GM21528 (cell line): ENCODE measurements around the gene VAV3.
A peak's percentile ranks its signal among the peaks of the same experiment; 100 is the strongest.

Source experiments
- ATAC-seq: cut with Tn5 transposase; IDR thresholded peaks from one replicate; pipeline ENCODE4 v1.9.1; 2021; ENCODE audit warnings: mild to moderate bottlenecking, moderate library complexity; ENCODE audit not compliant: unreplicated experiment, low FRiP score

VAV3 gene

DNA sequence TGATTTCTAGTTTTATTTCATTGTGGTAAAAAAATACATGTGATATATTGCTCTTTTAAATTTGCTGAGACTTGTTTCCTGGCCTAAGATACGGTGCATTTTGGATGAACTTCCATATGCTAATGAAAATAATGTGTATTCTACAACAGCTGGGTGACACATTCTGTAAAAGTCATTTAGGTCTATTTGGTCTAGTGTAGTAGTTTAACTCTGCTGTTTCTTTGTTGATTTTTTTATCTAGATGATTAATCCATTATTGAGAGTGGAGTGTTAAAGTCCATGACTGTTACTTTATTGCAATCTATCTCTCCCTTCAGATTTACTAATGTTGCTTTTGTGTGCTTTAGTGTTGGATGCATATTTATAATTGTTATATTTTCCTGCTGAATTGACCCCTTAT is 161.4 kb downstream of the VAV3 start:
- no peak for ATAC-seq

DNA sequence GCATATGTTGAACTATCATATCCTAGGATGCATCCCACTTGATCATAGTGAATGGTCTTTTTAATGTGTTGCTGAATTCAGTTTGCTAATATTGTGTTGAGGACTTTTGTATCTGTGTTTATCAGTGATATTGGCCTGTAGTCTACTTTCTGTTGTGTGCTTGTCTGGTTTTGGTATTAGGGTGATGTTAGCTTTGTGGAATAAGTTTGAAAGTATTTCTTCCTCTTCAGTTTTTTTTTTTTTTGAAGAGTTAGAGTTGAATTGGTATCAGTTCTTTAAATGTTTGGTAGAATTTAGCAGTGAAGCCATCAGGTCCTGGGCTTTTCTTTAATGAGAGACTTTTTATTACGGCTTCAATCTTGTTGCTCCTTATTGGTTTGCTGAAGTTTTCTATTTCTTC is 162.3 kb downstream of the VAV3 start:
- no peak for ATAC-seq

DNA sequence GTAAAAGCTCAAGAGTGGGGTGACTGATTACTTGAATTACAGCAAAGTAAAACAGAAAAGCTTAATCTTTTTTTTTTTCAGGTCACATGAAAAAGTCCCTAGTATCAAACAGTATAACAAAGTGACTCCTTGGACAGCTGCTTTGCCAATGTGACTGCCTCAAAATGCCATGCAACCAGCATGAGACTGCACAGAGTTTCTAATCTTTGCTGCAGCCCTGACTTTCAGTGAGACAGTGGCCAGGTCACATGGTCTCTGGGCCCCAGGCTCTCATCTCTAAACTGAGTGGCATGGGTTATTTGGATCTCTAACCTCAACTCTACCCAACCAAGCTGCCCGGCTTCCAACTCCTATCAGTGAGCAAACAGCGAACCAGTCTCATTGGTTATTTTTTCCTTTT is 169.0 kb downstream of the VAV3 start:
- ATAC-seq, result no peak

DNA sequence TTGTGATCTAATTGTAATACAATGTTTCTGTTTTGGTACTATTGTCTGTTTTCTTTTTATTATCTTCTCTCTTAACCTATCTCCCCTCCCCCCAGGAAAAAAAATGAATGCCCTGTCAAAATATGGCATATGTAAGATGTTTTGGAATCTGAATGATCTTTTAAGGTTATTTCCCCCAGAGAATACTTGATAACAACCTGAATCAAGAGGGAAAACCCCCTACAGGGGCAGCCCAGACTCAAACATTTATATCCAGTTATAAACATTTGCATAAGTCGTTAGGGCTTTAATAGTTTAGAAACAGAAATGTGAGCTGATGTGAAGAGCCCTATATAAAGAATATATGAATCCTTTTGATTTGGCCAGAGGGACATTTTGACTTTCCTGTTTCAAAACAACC is 169.5 kb downstream of the VAV3 start:
- ATAC-seq, result no peak

DNA sequence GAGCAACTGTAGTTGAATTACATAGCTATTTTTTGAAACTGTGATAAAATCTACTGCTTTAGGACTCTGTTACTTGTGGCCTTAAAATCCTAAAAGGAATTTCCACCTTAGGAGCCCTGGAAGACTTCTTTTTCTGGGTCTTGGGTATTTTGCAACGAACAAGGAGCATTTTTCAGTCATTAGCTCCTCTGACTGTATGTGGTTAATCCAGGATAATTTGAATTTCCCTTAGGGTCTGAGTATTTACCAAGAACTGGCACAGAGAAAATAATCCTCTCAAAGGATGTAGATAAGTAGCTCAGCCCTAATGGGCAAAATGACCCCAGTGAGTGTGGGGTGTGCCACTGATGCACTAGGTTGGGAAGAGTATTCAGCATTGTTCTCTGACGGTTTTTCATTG is 170.4 kb downstream of the VAV3 start:
- no peak for ATAC-seq

DNA sequence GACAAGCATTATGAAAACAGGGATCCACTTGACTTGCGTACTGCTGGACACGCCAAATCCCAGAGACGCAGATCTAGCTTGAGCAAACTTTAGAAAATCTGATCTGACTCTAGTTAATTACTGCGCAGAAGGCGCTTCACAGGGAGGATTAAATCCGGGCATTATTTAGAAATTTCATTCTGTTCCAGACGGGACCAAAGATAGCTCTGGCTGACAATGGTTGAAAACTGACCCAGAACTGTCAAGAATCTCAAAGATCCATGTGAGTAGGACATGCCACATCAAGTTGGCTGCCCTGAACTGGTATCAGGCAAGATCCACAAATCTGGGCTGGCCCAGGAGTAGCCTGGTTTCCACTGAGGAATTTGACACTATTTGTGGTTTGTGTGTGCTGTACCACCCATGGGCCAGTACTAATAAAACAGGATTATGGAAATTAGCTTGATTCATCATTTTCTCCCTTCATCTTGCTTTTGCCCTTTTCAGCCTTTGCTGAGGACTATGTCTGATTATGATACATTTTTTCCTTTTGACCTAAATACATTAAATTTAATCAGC is 171.0 kb downstream of the VAV3 start:
- no peak for ATAC-seq

DNA sequence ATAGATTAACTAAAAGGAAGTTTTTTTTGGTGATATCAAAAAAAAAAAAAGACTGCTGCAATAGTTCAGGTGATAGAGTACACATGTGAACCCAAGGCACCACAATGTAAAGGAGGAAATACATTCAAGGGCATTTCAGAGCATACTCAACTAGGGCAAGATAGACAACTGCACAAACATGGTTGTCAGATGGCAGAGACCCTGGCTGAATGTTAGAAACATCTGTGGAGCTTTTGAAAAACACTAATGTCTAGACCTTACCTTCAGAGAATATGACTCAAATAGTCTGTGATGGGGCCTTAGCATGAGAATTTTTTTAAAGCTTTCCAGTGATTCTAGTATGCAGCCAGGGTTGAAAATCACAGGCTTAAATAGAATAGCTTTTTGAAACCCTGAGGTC is 173.6 kb downstream of the VAV3 start:
- ATAC-seq, result no peak

DNA sequence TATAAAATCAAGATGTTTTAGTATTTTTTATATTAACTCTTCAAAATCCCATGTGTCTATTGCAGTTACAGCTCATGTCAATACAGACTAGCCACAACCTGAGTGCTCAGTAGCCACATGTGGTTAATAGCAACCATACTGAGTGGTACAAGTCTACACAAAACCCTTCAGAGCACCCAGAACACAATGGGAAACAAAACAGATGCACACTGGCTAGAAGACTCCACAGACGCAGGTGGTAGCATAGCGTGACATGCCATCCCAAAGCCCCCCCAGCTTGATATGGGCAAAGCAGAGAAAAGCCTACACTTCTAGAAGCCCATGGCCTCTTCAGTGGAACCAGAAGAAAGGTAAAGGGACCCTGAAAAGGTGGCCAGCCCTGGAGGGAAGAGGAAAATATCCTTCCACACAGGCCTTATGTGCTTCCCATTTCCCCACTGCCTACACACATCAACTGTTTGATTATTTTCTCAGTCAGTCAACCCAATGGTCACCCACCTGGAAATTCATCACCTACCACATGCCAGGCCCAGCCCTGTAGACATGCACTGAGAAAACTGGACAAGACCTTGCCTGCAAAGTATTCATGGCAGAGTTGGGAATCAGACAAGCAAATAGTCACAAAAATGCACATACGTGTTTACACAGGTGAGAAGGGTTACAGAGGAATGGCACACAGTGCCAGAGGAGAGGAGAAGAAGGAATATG is 175.0 kb downstream of the VAV3 start:
- no peak for ATAC-seq

DNA sequence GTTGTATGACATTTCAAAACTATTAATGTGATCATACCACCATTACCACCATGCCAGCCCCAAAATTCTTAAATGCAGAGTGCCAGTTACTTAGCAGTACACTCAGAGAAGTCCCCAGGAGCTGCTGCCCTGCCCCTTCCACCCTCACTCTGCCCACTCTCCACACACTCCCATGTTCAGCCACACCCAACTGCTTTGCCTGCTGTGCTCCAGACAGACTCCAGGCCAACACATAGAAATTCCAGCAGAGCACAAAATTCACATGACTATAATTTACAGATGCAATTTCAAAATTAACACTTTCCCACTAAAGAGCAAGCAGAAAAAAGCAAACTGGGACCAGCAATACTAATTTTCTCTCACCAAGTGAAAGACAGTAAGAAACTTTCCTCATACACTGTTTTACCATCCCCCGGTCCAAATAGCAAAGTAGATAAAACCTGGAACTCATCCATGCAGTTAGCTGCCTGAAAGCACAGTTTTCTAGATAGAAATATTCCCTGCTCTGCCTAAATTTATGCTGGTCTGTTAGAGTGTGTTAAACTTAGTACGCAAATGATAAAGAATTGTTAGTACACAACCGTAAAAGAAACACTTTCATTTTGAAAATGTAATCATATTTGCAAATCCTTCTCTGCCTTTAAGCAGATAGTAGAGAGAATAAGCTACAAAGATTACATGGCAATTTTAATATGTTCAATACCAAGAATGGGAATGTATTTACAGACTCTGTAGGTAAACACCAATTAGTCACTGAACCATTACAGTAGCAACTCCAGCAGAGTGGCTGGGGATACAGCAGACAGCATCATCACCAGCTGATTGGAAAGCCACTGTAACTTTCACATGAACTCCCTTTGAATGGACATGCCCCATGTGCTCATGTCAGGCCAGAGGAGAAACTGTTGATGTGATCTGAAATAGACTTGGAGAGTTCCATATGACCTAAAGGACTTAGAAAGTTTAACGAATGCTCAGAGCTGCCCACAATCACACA is 176.5 kb downstream of the VAV3 start:
- ATAC-seq, result no peak

DNA sequence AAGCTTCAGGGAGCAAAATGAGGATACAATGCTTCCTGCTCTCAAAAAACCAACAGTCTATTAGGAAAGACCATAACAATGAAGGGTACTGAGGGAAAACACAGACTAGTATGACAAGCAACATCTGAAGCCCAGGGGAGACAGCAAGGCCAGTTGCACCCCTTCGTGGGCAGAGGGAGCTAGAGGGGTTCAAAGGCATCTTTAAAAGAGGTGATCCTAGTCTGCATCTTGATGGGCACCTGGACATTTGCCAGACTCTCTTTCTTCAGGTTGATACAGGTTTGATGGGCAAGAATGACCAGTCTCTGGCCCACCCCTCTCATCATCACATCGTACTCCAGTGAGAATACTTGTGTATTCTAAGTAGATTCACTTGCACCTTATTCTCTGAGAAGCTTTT is 177.7 kb downstream of the VAV3 start:
- ATAC-seq, result no peak

DNA sequence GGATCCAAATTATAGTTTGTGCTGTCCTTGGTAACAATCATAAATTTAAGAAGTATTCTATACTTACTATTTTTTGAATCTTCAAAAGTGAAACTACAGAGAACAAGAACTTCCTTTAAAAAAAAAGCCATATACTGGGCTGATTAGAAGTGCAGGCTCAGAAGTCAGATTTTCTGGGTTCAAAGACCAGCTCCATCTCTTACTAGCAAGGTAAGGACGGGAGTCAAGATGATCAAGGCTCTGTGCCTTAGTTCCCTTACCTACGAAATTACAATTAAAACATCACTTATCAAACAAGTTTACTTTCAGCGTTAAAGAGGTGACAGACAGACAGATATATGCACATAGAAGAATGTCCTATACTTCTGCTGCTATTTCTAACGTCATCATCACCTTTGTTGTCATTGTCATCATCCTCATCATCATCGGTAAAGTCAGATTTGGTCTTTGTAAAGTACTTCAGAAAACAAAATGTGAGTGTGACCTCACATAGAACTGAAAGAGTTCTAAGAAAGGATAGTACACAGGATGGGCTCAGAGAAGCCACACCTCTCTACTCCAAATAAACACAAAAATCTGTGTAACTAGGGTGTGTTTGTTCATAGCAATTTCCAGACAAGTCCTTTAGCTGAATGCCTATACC is 178.7 kb downstream of the VAV3 start:
- no peak for ATAC-seq

DNA sequence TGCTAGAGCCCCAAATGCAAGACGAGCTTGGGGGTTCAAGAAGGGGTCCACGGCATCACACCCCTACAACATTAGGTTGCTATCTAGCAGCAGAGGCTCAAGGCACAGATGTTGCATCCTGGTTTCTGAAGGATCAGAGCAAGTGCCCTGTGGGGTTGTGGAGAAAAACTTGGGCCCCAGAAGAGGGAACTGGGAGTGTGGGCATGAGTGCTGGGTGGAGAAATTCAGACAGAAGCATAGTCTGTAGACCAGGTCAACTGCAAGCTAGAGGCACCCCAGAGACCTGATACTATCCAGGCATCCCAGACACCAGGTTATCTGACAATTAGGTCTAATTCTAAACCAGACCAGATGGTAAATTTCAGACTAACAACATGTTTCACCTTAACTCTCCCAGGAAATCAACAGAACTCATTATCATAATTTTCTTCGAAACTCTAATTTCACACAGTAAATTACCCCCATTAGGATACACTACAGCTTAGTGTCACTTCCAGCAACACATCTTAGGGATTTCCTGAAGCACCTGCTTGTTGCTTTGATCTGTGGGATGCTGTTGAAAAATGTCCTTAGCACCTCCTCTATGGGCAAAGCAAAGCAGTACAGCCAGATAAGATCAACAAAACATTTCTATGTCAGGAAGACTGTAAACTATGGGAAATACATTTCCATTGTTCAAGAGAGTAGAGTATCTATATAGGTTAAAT is 179.3 kb downstream of the VAV3 start:
- ATAC-seq, result no peak

DNA sequence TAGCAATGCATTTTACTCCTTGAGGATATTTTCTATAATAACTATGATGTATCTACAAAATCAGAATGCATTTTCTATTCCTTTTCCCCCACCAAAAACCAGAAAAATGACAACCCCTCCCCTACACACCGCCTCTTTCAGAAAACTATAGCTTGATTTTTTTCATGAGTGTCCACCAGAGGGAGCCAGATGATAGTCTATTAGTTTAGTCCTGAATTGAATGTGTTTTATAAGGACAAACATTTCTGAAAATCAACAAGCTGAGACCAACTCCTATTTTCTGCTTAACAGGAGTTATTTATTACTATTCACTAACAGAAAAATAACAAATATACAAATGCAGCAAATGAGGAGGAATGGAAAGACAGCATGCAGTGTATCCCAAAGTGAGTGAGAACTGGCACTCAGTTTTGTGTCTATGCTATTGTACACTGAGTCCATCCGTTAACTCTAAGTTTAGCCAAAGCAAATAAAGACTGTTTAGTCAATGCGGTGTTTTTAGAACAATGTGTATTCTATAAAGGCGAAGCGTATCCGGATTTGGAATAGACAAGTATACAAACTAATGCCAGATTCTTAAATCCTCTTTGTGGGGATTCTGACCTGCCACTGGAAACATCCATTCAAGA is 182.6 kb downstream of the VAV3 start:
- no peak for ATAC-seq

DNA sequence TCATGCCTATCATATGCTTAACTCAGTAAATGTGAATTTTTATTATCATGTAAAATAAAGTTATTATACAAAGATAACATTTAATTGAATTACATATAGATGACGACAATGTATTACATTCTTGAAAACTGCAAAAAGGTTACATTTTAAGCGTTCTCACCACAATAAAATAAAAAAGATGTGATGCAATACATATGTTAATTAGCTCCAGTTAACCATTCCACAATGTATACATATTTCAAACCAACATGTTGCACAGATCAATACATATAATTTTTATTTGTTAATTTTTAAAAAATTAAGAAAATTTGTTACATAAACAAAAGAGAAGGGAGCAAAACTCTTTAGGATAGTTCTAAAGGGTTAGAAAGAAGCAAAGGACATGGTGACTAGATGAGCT is 183.7 kb downstream of the VAV3 start:
- no peak for ATAC-seq

DNA sequence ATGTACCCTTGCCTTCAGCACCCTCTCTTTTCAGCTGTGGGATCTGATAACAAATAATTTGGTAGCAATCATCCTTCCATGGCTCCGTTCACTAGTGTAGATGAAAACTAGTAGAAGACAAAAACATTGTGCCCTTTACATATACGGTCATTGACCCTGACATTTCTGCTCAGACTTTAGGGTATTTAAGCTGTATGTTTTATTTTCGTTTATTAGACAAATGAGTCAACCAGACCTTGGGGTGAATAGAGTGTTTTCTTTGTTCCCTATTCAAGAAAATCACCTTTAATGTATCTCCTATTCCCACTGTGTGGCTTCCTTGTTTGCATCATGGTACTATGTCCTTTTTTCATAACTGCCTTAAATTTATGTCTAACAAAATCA is 187.3 kb downstream of the VAV3 start:
- no peak for ATAC-seq

DNA sequence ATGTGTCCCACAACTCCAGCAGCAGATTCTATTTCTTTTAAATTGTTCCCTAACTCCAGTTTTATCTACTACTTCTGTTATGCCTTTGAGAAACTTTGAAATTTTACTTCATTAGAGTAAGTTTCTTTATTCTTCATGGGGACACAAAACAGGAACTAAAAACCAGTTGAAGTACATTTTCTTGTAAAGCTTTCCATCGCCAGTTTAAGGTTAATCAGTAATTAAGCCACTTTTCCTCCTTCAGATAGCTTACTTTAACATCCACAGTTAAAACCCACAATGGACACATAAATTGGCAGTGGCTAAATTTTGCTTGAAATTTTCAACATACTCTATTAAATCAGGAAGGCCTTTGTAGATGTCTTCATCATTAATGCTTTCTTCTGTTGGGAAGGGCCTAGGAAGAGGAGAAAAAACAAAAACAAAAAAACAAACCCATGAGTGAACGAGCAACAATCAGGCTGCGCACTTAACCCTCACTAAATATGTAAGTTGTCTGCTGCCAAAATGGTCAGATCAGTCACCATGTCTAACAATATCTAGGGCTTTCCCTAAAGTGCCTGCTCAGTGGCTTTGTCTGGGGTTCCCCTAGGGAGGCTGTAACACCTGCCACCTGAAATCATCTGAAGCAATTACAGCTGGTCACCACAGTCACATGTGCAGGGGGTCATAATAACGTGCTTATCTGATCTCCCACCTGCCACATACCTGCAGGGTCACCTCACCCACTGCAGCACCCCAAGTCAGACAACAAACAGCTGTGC is 187.9 kb downstream of the VAV3 start:
- peak; percentile 82 for ATAC-seq

DNA sequence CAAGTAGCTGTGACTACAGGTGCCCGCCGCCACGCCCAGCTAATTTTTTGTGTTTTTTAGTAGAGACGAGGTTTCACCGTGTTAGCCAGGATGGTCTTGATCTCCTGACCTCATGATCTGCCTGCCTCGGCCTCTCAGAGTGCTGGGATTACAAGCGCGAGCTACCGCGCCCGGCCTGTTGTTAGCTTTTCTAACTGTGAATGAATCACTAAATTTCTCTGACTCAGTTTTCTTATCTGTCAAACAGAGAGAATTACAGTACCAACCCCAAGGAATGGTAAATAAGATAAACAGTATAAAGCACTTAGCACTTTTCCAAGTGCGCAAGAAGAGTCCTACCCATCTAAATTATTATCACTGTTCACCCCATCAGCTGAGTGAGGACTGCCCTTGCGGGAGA is 193.6 kb downstream of the VAV3 start:
- ATAC-seq, result no peak

DNA sequence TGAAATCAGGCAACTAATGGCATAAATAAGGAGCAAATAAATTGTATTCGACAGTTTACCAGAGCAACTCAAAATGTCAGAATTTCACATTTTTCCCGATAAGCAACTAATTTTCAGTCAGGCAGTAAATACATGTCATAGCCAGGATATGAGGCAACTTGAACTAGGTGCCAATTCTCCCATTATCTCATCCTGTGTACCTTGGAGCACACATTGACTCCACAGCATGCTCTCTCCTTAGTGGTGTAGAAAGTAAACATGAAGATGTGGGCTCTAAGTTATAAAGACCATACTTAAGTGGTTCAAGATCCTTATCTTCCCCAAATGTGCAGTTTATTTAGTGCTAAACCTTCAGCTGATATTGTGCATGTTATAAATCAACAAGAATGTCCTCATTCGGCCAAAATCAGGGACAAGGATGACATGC is 197.8 kb downstream of the VAV3 start:
- no peak for ATAC-seq

DNA sequence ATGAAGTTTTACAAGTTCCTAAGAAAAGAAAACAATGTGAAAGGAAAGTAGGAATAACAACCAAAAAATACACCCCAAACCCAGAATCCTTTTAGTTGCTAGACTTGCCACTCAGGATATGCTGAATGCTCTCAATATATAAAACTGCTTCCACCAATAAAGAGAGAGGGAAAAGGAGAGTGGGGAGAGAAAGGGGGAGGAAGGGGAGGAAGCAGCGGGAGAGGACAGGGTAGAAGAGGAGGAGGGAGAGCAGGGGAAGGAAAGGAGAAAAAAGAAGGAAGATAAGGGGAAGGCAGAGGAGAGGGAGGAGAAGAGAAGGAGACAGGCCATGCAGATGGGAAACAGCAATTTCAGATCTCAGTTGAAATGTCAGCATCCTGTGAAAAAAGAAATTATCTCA is 198.4 kb downstream of the VAV3 start:
- ATAC-seq, result no peak
